Myocyte (in vitro differentiated cells): ENCODE measurements around the gene ARHGAP8. TPM values are rescaled to one million over a fixed set of nuclear protein-coding genes. Genes with fewer than 3 reads are reported as not detected.

Source experiments
- DNase-seq: peaks from one replicate; pipeline ENCODE4 v3.0.0-alpha.2; 2012; ENCODE audit warnings: low read depth
- total RNA-seq: library from RNA; depleted of rRNA; stranded (reverse); fragments of >200 nt; gene quantifications from 2 replicates; pipeline ENCODE4 v1.2.3, GENCODE V29; 2014

ARHGAP8 gene
- total RNA-seq, 1 donor from 2014 or later = 0.13 TPM

DNA sequence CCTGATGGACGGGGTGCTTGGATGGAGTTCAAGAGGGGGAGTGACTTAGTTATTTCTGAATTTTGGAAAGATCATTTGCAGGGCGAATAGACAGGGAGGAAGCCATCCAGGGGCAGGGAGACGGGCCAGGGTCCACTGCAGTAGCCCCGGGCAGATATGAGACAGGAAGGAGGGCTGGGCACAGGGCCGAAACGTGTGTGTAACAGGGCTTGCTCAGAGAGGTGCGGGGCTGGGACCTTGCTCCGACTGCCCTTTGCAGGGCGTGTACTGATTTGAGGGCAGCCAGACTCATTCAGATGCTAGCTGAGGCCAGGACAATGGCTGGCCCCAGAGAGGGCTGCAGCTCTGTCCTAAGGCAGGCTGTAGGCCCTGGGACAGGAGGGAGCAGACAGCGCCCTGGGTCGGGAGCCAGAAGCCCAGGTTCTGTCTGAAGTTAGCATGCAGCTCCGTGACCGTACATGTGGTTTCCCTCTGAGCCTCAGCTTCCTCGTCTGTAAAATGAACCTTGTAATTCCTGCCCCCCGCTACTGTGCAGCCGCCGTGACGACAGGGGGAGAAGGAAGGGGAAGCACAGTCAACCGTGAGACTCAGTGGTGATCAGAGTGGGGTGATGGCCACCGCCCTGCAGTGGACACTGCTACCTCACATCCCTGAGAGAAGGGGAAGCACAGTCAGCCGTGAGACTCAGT, 154.0 kb downstream of the ARHGAP8 start:
- no peak for DNase-seq

DNA sequence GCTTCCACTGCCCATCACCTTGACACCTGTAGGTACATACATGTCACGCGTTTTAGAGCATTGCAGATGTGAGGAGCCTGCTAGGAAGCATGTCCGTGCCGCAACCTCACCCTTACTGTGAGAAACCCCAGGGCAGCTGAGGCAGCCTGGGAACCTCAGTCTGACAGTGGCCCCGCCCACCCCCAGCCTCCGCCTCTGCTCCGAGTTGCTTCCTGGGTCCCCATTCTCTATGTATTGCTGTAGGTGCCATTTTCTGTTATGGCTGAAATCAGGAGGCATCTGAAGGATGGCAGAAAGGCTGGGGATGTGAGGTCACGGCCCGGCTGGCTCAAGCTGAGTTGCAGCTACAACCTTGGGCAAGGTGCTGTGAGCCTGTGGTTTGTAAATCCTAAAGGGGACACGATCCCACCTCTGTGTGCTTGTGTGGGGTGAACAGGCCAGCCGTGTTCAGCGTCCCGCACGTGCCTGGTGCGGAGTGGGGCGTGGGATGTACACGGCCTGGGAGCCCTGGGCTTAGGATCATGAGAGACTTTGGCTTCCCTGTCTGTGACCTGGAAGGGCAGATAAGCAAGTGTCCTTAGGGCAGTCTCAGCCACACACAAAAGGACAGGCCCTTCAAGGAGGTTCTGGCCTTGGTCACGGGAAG, 154.7 kb downstream of the ARHGAP8 start:
- no peak for DNase-seq

DNA sequence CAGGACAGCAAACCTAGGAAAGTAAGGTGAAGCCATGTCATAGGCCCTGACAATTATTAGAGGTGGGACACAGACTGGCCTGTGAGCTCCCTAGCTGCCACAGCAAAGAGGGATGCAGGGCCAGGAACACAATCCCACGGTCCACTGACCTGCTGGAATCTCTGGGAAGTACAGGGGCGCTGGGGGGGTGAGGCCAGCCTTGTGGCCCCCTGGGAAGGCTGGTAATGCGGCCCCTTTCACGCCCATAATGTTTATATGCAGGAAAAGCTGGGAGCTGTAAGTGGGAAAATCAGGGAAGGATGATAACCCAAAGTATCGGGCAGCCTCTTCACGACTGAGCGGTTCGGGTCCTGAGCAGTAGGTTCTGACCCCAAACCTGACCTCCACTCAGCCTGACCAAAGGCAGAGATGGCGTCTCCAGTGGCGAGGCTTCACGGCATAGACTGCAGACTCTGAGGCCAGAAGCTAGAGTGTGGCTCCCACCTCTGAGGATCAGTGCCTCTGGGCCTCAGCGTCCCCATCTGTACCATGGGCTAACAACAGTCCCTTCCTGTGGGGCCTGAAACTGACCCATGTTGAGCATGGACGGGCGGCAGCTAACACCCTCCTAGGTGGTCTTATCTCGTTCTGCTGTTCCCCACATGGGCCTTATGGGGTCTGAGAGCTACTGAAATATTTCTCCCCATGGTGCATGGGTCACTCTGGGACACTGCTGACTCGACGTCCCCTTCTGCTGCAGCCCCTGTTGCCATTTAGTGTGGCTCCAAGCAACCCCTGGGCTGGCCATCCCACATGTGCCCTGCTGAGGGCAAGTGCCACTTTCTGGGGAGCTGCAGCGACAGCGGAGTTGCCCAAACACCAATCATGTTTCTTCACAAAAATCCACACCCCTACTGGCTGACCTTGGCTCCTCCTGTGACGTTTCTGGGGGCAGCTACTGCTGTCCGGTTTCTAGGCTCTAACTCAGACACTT, 155.7 kb downstream of the ARHGAP8 start:
- DNase-seq = no peak

- DNase-seq = no peak
Observed at GRCh38 chr22:44909241-44909640, 156.9 kb downstream of the ARHGAP8 start.

Other genes starting within 250 kb of the ARHGAP8 start
- 54.3 and 78.2 TPM in 2 replicates for gene PRR5, start 50.4 kb upstream of the ARHGAP8 start, total RNA-seq